Measurements from ENCODE around the gene SLC12A7.

SLC12A7 gene

DNA sequence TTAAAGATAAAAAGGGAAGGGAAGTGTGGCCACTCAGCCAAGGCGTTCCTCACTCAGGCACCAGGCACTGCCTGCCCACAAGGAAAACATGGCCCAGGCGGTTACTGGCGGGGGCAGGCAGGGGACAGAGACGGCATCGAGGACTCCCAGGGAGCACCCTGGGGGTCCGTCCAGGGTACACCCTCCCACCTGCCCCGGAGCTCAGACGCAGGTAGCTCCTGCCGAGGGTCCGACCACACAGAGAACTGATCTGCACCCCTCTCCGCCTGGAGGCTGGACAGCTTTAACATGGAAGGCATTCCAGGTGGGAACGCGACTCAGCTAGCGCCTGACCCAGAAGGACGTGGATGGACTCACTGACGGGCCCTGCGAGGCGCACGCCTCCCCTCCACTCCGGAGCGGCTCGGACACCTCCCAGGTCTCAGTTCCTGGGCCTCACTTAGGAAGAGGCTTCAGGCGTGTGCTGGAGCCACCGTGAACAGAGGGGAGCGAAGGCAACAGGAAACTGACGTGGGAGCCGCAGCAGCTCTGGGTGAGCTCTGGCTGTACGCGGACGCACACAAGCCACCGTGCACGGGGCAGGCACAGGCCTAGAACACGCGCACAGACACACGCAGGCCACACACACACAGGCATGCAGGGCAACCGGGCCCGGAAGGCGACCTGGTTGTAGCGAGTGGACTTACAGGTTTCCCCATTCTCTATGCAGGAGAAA, 55.8 kb downstream of the SLC12A7 start:
- H3K4me3 ChIP-seq (ENCODE audit: low read depth, low read length), result no peak overlapping the region
- TF ChIP-seq, protein P1, sequence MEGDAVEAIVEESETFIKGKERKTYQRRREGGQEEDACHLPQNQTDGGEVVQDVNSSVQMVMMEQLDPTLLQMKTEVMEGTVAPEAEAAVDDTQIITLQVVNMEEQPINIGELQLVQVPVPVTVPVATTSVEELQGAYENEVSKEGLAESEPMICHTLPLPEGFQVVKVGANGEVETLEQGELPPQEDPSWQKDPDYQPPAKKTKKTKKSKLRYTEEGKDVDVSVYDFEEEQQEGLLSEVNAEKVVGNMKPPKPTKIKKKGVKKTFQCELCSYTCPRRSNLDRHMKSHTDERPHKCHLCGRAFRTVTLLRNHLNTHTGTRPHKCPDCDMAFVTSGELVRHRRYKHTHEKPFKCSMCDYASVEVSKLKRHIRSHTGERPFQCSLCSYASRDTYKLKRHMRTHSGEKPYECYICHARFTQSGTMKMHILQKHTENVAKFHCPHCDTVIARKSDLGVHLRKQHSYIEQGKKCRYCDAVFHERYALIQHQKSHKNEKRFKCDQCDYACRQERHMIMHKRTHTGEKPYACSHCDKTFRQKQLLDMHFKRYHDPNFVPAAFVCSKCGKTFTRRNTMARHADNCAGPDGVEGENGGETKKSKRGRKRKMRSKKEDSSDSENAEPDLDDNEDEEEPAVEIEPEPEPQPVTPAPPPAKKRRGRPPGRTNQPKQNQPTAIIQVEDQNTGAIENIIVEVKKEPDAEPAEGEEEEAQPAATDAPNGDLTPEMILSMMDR (IDR thresholded peaks at IDR 0.05; ENCODE audit: low read depth, low read length), result no peak

DNA sequence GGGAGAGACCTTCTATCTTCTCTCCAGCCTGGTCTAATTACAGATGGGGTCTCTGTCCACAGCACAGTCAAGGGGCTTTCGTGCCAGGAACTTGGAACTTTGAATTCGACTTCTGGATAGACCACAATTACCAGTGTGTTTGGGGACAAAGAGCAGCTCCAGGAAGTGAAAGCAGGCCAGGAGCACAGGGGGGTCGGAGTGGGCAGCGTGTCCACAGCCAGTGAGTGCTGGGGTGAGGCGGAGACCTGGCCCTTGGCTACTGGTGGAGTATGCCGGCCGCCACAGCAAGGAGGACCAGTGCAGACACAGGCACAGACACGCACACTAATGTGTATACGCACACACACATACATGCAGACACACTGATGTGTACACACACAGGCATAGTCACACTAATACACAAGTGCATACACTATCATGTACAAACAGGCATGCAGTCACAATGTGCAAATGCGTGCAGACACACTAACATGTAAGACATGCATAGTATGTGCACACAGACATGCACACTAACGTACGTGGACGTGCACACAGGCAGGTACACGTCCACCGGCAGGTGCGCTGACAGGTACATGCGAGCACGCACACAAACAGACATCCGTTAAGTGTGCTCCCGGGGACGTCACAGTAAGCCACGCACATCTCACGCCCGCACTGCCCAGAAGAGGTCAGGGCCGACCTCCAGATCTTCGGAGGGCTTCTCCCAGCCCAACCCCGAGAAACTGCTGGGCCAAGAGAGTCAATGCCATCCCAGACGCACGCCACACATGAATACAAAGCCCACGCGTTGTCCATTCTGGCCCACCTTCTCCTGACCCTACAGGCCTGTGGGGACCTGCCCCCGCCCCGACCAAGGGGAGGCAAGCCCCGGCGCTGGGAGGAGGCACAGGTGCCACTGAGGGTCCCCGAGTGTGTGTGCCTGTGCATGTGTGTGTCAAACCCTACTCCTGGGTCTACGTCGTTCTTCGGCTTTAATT, 56.8 kb downstream of the SLC12A7 start:
- TF ChIP-seq, protein P1 (IDR thresholded peaks at IDR 0.05; ENCODE audit: low read depth, low read length), result no peak
- no peak overlapping the region for H3K4me3 ChIP-seq (ENCODE audit: low read depth, low read length)

DNA sequence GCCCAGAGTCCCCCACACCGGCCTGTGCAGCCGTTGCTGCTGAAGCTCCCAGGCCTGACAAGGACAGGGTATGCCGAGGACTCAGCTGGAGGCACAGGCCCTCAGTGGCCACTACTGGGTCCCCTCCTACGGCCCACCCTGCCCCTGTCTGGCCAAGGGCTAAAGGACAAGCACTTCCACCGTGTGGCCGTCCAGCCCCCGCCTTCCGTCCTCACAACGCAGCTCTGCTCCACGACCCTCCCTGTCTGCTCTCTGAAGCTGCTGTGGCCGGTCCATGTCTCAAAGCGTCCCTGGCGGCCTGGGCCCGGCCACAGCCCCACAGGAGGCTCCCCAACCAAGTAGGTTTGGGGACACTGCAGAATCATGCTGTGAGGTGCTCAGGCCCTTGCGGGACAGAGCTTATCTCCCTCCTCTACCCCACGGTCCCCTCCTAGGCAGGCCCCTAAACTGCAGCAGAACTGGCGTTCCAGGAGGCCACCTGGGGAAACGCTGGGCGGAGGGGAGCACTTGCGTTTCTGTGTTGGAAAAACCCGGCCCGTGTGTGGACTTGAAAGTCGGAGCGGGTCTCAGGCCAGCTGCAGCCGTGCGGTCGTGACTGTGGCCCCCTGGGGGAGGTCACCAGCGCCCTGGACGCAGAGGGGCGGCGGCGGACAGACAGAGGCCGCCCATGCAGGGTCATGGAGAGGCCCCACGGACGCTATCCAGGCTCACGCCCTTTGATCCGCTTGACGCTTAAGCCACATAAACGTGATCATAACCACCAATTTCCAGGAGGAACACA, 57.7 kb downstream of the SLC12A7 start:
- TF ChIP-seq, protein P1 (IDR thresholded peaks at IDR 0.05; ENCODE audit: low read depth, low read length), result no peak
- H3K4me3 ChIP-seq (ENCODE audit: low read depth, low read length), result no peak overlapping the region

DNA sequence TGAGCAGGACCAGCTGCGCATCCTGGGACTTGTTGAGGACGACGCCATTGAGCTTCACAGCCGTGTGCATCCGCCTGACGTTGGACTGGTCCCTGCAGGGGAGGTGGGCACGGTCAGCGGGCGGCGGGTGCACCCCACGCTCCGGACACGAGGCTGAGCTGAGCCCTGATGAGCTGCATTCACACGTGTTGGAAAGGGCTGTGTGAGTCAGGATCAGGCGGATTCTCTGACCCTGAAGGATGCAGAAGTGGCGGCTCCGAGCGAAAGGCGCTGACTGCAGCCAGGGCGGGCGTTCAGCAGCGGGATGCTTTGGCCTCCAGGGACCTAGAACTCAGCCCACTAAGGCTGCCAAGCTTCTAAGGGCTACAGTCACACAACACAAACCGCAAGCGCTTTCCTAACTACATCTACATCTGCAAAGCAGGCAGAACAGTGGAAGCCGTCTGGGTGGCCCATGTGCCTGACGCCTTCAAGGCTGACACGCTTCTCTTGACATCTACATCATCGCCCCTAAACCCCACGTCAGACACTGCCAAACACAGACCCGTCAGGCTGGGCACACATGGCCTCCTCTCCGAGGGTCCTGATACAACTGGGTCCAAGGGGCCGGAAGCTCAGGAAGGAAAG, 58.4 kb downstream of the SLC12A7 start:
- TF ChIP-seq, protein P1 (IDR thresholded peaks at IDR 0.05; ENCODE audit: low read depth, low read length), result no peak
- H3K4me3 ChIP-seq (ENCODE audit: low read depth, low read length), result no peak overlapping the region

DNA sequence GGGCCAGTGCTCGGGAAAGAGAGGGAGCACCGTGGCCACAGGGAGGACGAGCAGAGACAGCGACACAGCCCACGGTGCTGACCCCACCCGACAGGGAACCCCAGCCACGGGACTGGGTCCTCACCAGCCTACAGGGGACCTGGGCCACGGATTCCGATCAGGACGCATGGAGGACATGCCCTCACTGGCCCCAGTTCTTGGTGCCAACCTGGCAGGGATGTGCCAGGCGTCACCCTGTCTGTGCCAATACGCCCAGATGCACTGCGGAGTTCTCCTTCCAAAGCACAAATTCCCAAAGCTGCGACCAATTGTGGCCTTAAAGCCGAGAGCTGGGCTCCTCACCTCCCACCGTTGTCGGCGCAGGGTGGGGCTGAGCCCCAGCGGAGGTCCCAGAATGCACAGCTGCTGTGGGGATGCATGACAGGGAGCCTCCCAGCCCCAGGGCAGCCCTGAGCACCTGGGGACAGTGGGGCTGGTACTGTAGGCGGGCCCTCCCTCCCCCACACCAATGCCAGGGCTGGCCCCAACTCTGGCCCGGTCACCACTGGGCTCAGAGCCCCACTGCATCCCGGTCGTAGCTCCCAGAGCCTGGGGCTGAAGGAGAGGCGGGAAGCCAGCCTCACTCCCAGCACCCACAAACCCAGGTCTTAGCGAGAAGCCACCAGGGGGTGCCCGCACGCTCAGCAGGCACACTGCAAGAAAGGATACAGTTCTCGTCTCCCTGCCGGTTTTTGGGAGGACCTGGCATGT, 59.0 kb downstream of the SLC12A7 start:
- TF ChIP-seq, protein P1 (IDR thresholded peaks at IDR 0.05; ENCODE audit: low read depth, low read length), result no peak

GRCh38 chr5:1052076-1052475, 59.8 kb downstream of the SLC12A7 start:
- TF ChIP-seq, protein P1 (IDR thresholded peaks at IDR 0.05; ENCODE audit: low read depth, low read length), result no peak

More for the DNA sequence above, 59.0 kb downstream of the SLC12A7 start:
- no peak overlapping the region for H3K4me3 ChIP-seq (ENCODE audit: low read depth, low read length)

More at GRCh38 chr5:1052076-1052475, 59.8 kb downstream of the SLC12A7 start:
- H3K4me3 ChIP-seq (ENCODE audit: low read depth, low read length), result no peak overlapping the region
